ENCODE data around the gene EMD.

Gene EMD

DNA sequence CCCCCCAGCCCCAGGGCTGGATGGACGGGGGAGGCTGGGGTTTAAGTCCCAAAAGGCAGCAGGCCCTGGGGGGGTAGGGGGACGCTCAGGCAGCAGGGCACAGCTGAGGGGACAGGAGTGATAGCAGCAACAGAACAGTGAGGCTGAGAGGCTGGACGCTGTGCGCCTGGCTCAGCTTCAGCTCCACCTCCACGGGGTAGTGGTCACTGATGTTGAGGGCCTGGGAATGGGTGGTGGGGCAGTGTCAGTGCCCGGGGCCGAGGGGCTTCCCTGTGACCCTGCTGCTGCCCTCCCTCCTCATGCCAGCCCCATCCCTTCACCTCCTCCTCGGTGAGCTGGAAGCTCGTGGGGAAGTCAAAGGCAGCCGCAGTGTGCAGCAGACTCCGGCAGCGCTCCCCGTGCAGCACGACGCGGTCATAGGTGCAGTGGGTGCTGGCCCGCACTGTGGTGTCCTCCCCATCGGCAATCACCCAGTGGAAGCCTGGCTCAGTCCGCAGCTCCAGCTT lies 23.6 kb downstream of the EMD start:
- Histone ChIP-seq H3K27ac (no peak overlapping the region), H4K20me1 (peaks cover 45% of the 10 kb centered on the region), H3K4me1 (peaks cover 15% of the 10 kb centered on the region), H3K27me3 (0 out of 2 replicates have a peak, but pooled peaks cover 5% of the 10 kb centered on the region), H3K4me3 (no peak overlapping the region), H3K4me2 (no peak overlapping the region), H3K9ac (no peak overlapping the region), H3K36me3 (peaks cover 26% of the 10 kb centered on the region), H3K9me3 (peaks cover 18% of the 10 kb centered on the region)
- no peak for TF ChIP-seq Cebpa-rat (IDR thresholded peaks at IDR 0.05)

DNA sequence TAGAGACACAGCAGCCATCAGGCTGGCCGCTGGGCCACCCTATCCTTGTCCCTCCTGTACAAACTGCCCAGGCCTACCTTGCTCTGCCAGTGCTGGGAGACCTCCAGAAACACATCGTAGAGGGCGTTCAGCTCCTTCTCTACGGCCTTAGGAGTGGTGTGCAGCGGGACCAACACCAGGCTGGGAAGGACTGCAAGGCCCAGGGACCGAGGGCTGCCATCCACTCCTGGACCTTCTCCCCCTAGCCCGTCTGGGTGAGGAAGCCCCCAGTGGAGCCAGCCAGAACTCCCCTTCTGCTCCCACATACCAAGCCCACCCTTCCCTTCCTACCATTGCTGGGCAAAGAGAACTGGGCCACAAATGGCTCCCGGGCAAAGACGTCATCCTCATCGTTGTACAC lies 24.1 kb downstream of the EMD start:
- H3K9me3 ChIP-seq = peaks cover 13% of the 10 kb centered on the region
- H3K27me3 ChIP-seq = 0 out of 2 replicates have a peak, but pooled peaks cover 5% of the 10 kb centered on the region
- H4K20me1 ChIP-seq = peaks cover 45% of the 10 kb centered on the region
- H3K36me3 ChIP-seq = peaks cover 26% of the 10 kb centered on the region
- no peak overlapping the region for H3K27ac ChIP-seq
- H3K4me2 ChIP-seq = no peak overlapping the region
- H3K4me3 ChIP-seq = no peak overlapping the region
- no peak for TF ChIP-seq Cebpa-rat (IDR thresholded peaks at IDR 0.05)
- H3K9ac ChIP-seq = no peak overlapping the region
- peaks cover 15% of the 10 kb centered on the region for H3K4me1 ChIP-seq

DNA sequence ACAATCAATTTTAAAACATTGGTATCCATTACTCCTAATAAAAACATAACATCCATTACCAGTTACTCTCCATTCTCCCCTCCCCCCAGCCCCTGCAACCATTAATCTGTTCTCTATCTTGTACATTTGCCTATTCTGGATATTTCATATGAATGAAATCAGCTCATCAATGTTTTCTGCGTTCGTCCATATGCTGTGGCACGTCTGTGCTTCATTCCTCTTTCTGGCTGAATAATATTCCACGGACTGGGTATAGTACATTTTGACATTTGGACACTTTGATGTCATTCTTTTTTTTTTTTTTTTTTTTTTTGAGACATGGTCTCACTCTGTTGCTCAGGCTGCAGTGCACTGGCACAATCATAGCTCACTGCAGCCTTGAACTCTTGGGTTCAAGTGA lies 24.8 kb downstream of the EMD start:
- H3K4me3 ChIP-seq = no peak overlapping the region
- no peak overlapping the region for H3K4me2 ChIP-seq
- peaks cover 25% of the 10 kb centered on the region for H3K36me3 ChIP-seq
- no peak for TF ChIP-seq Cebpa-rat (IDR thresholded peaks at IDR 0.05)
- H3K27me3 ChIP-seq = 0 out of 2 replicates have a peak, but pooled peaks cover 5% of the 10 kb centered on the region
- no peak overlapping the region for H3K27ac ChIP-seq
- no peak overlapping the region for H3K9ac ChIP-seq
- peaks cover 6% of the 10 kb centered on the region; the same call in 1 of the 2 replicates for H3K9me3 ChIP-seq
- peaks cover 44% of the 10 kb centered on the region for H4K20me1 ChIP-seq
- peaks cover 22% of the 10 kb centered on the region for H3K4me1 ChIP-seq

DNA sequence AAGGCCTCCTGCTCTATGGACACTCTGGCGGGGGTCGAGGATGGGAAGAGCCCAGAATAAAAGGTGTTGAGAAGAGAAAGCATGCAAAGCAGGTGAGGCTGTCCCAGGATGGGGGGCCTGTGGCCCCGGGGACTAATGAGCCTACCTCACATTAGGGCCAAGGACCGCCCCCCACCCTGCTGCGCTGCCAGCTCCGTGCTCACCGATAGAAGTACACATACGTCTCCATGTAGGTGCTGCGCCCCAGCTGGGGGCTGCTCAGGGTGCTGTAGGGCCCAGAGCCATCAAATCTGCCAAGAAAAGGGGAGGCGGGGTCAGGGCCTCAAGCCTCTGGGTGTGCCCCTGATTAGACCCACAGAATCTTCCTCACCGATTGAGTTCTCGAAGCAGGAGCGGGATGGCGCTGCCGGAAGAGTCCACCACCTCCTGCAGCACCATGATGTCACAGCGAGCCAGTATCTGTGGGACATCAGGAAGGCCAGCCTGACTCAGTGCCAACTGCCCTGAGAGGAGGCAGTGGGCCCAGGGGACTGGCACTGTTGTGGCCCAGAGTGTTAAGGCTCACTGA lies 25.6 kb downstream of the EMD start:
- TF ChIP-seq Cebpa-rat (IDR thresholded peaks at IDR 0.05) = no peak
- Histone ChIP-seq H3K27ac (no peak overlapping the region), H3K4me1 (peaks cover 25% of the 10 kb centered on the region), H3K36me3 (peaks cover 17% of the 10 kb centered on the region), H4K20me1 (peaks cover 36% of the 10 kb centered on the region), H3K9me3 (no peaks in the 10 kb centered on the region; the same call in 1 of the 2 replicates), H3K4me3 (no peak overlapping the region), H3K9ac (no peak overlapping the region), H3K27me3 (0 out of 2 replicates have a peak, but pooled peaks cover 5% of the 10 kb centered on the region), H3K4me2 (no peak overlapping the region)

- Histone ChIP-seq H3K9ac (peak overlapping the region; percentile 75), H3K4me2 (peak overlapping the region; percentile 84), H3K27me3 (0 out of 2 replicates have a peak, but pooled peaks cover 5% of the 10 kb centered on the region), H3K4me1 (peaks cover 37% of the 10 kb centered on the region), H3K36me3 (peaks cover 6% of the 10 kb centered on the region; the same call in 1 of the 2 replicates), H4K20me1 (no peaks in the 10 kb centered on the region), H3K4me3 (peak overlapping the region; percentile 65), H3K9me3 (peaks cover 11% of the 10 kb centered on the region), H3K27ac (peak overlapping the region; percentile 67)
- TF ChIP-seq Cebpa-rat (IDR thresholded peaks at IDR 0.05) = no peak
Measured at GRCh38 chrX:154408659-154409221, 29.6 kb downstream of the EMD start.

DNA sequence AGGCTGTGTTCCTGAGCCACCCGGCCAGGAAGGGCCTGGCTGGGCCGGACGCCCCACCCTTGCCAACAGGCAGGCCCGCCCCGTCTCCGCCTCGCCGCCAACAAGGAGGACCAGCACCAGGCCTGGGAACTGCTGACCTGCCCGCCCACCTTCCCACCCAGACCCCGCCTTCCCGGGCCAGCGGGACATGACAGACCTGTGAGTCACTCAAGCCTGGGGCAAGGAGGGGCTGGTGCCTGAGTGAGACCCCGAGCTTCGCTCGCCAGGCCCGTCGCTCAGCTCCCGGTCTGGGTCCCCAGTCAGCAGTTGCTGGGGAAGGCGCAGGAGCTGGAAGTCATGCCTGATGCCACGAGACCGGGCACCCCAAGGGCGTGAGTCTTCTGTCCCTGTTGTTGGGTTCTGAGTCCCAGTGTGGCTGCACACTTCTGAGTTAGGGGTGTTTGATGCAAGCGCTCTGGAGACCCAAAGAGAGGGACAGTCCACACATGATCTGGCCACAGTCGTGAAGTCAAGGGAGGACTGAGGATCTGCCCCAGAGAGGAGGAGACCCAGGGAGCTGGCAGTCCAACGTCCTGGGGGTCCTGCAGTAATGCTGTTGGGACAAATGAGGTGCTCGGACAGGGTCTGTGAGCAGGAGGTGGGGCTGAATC lies 30.3 kb downstream of the EMD start, which contains the start of gene DNASE1L1:
DNASE1L1 (minus strand) TSS at position 33 of the 650 bp plus-strand sequence. CDS start 3,686 bp downstream, outside the sequence.
- TF ChIP-seq Cebpa-rat (IDR thresholded peaks at IDR 0.05) = no peak
- H3K9ac ChIP-seq = peak within 1 kb of the TSS; percentile 75
- peaks cover 9% of the 10 kb centered on the region; the same call in 1 of the 2 replicates for H3K36me3 ChIP-seq
- H3K27ac ChIP-seq = peak within 1 kb of the TSS; percentile 67
- 0 out of 2 replicates have a peak, but pooled peaks cover 5% of the 10 kb centered on the region for H3K27me3 ChIP-seq
- H4K20me1 ChIP-seq = no peaks in the 10 kb centered on the region
- H3K4me3 ChIP-seq = peak within 1 kb of the TSS; percentile 65
- H3K4me1 ChIP-seq = peaks cover 37% of the 10 kb centered on the region
- peak within 1 kb of the TSS; percentile 84 for H3K4me2 ChIP-seq
- H3K9me3 ChIP-seq = peaks cover 11% of the 10 kb centered on the region

- Histone ChIP-seq H4K20me1 (no peaks in the 10 kb centered on the region), H3K36me3 (peaks cover 12% of the 10 kb centered on the region; the same call in 1 of the 2 replicates), H3K27me3 (peaks cover 4% of the 10 kb centered on the region), H3K4me1 (peaks cover 28% of the 10 kb centered on the region), H3K4me3 (peak overlapping the region; percentile 86), H3K4me2 (peak overlapping the region; percentile 84), H3K27ac (peak overlapping the region; percentile 87), H3K9ac (peak overlapping the region; percentile 85), H3K9me3 (peaks cover 11% of the 10 kb centered on the region)
- no peak for TF ChIP-seq Cebpa-rat (IDR thresholded peaks at IDR 0.05)
Measured at GRCh38 chrX:154411981-154412340, 32.9 kb downstream of the EMD start.

DNA sequence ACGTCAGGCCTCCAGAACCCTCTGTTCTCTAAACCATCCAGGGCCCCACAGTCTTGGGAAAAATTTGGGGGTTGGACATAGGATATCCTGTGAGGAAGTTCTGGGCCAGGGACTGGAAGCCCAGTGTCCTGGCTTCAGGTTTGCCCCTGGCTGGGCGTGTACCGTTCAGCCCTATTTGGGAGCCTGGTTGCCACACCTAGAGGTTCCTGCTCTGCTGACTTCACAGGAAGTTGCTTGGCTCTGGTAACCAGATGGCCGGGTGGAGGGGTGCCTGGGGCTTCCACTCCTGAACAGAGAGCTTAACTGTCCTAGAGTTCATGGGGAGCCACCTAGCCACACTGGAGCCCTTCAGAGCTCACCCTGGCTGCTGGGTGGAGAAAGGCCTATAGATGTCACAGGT lies 33.4 kb downstream of the EMD start:
- peak overlapping the region; percentile 84 for H3K4me2 ChIP-seq
- peaks cover 12% of the 10 kb centered on the region; the same call in 1 of the 2 replicates for H3K36me3 ChIP-seq
- H3K27me3 ChIP-seq = peaks cover 9% of the 10 kb centered on the region
- H4K20me1 ChIP-seq = no peaks in the 10 kb centered on the region
- H3K4me3 ChIP-seq = peak overlapping the region; percentile 86
- H3K4me1 ChIP-seq = peaks cover 28% of the 10 kb centered on the region
- H3K9ac ChIP-seq = peak overlapping the region; percentile 85
- peaks cover 11% of the 10 kb centered on the region for H3K9me3 ChIP-seq
- peak overlapping the region; percentile 87 for H3K27ac ChIP-seq
- no peak for TF ChIP-seq Cebpa-rat (IDR thresholded peaks at IDR 0.05)

DNA sequence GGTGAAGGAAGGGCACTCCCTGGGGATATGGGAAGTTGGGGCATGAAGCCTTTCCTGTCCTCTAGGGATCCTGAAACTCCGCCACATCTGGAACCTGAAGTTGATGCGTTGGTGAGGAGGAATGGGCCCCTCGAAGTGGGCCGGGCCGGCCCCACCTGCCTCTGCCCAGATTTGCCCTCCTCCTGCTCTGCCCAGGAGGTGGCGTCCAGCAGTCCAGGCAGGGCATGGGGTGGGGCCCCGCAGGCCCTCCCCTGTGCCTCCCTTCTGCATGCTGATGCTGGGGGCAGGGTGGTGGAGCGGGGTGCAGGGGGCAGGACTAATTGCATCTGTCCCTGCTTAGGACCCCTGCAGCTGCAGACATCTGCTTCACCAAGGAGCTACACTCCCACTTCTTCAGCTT lies 34.0 kb downstream of the EMD start:
- H3K27ac ChIP-seq = no peak overlapping the region
- no peak overlapping the region for H3K9ac ChIP-seq
- H3K4me1 ChIP-seq = peaks cover 28% of the 10 kb centered on the region
- 0 out of 2 replicates have a peak overlapping the region, but pooled peaks have one; percentile 84 for H3K4me2 ChIP-seq
- TF ChIP-seq Cebpa-rat (IDR thresholded peaks at IDR 0.05) = no peak
- H3K4me3 ChIP-seq = no peak overlapping the region
- H3K36me3 ChIP-seq = peaks cover 12% of the 10 kb centered on the region; the same call in 1 of the 2 replicates
- no peaks in the 10 kb centered on the region for H4K20me1 ChIP-seq
- peaks cover 11% of the 10 kb centered on the region for H3K9me3 ChIP-seq
- H3K27me3 ChIP-seq = peaks cover 16% of the 10 kb centered on the region

Data from BLaER1 (cell line).